ENCODE data around the gene TECR.

TECR gene

GRCh38 chr19:14519860-14520407 is 9.5 kb upstream of the TECR start:
- Histone ChIP-seq H3K4me1 (ENCODE audit: insufficient read depth, low read length, poor library complexity, severe bottlenecking) (peaks cover 60% of the 10 kb centered on the region), H3K9ac (ENCODE audit: low read depth, low read length, poor library complexity, severe bottlenecking) (peak overlapping the region; percentile 75)

GRCh38 chr19:14520543-14520942 is 8.9 kb upstream of the TECR start:
- H3F3A ChIP-seq (ENCODE audit: low read depth): no peaks in the 10 kb centered on the region
- peaks cover 26% of the 10 kb centered on the region for H3K79me2 ChIP-seq (ENCODE audit: insufficient read depth, low read length)
- no peaks in the 10 kb centered on the region for H3K9me3 ChIP-seq (ENCODE audit: insufficient read depth, low read depth, low read length)
- H3K4me2 ChIP-seq (ENCODE audit: low read depth, low read length, poor library complexity, severe bottlenecking): peak overlapping the region; percentile 80
- no peaks in the 10 kb centered on the region for H3K9me2 ChIP-seq (replicated peaks; ENCODE audit: low read depth, low read length)
- H4K20me1 ChIP-seq (ENCODE audit: insufficient read depth, low read length, poor library complexity, severe bottlenecking): peaks cover 21% of the 10 kb centered on the region
- TF ChIP-seq EZH2phosphoT487 (IDR thresholded peaks at IDR 0.05; ENCODE audit: borderline replicate concordance): no peak
- TF ChIP-seq, protein P1, sequence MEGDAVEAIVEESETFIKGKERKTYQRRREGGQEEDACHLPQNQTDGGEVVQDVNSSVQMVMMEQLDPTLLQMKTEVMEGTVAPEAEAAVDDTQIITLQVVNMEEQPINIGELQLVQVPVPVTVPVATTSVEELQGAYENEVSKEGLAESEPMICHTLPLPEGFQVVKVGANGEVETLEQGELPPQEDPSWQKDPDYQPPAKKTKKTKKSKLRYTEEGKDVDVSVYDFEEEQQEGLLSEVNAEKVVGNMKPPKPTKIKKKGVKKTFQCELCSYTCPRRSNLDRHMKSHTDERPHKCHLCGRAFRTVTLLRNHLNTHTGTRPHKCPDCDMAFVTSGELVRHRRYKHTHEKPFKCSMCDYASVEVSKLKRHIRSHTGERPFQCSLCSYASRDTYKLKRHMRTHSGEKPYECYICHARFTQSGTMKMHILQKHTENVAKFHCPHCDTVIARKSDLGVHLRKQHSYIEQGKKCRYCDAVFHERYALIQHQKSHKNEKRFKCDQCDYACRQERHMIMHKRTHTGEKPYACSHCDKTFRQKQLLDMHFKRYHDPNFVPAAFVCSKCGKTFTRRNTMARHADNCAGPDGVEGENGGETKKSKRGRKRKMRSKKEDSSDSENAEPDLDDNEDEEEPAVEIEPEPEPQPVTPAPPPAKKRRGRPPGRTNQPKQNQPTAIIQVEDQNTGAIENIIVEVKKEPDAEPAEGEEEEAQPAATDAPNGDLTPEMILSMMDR (conservative IDR thresholded peaks at IDR 0.05; ENCODE audit: low read length): no peak
- H3K9ac ChIP-seq (ENCODE audit: low read depth, low read length, poor library complexity, severe bottlenecking): peak overlapping the region; percentile 75
- no peak overlapping the region for H3K4me3 ChIP-seq (ENCODE audit: low read length, poor library complexity, severe bottlenecking)
- H2AFZ ChIP-seq (ENCODE audit: low read length): no peak overlapping the region
- H3K36me3 ChIP-seq (ENCODE audit: insufficient read depth, low read length): peaks cover 10% of the 10 kb centered on the region; the same call in 1 of the 2 replicates
- peaks cover 54% of the 10 kb centered on the region for H3K4me1 ChIP-seq (ENCODE audit: insufficient read depth, low read length, poor library complexity, severe bottlenecking)
- H3K27me3 ChIP-seq (ENCODE audit: insufficient read depth, low read length, poor library complexity, severe bottlenecking): no peaks in the 10 kb centered on the region

More at GRCh38 chr19:14519860-14520407, 9.5 kb upstream of the TECR start:
- Histone ChIP-seq H3K4me3 (ENCODE audit: low read length, poor library complexity, severe bottlenecking) (peak overlapping the region; percentile 76), H2AFZ (ENCODE audit: low read length) (no peak overlapping the region), H3K9me3 (ENCODE audit: insufficient read depth, low read depth, low read length) (no peaks in the 10 kb centered on the region), H3F3A (ENCODE audit: low read depth) (no peaks in the 10 kb centered on the region), H3K9me2 (replicated peaks; ENCODE audit: low read depth, low read length) (no peaks in the 10 kb centered on the region), H3K4me2 (ENCODE audit: low read depth, low read length, poor library complexity, severe bottlenecking) (peak overlapping the region; percentile 80), H4K20me1 (ENCODE audit: insufficient read depth, low read length, poor library complexity, severe bottlenecking) (peaks cover 27% of the 10 kb centered on the region), H3K27me3 (ENCODE audit: insufficient read depth, low read length, poor library complexity, severe bottlenecking) (no peaks in the 10 kb centered on the region), H3K36me3 (ENCODE audit: insufficient read depth, low read length) (peaks cover 16% of the 10 kb centered on the region; the same call in 1 of the 2 replicates), H3K79me2 (ENCODE audit: insufficient read depth, low read length) (peaks cover 32% of the 10 kb centered on the region)
- TF ChIP-seq, protein P1 (conservative IDR thresholded peaks at IDR 0.05; ENCODE audit: low read length): no peak
- no peak for TF ChIP-seq EZH2phosphoT487 (IDR thresholded peaks at IDR 0.05; ENCODE audit: borderline replicate concordance)

GRCh38 chr19:14525729-14526128 is 3.7 kb upstream of the TECR start:
- peaks cover 26% of the 10 kb centered on the region for H3K4me1 ChIP-seq (ENCODE audit: insufficient read depth, low read length, poor library complexity, severe bottlenecking)
- H4K20me1 ChIP-seq (ENCODE audit: insufficient read depth, low read length, poor library complexity, severe bottlenecking): peaks cover 9% of the 10 kb centered on the region
- no peaks in the 10 kb centered on the region for H3K27me3 ChIP-seq (ENCODE audit: insufficient read depth, low read length, poor library complexity, severe bottlenecking)
- H3K4me3 ChIP-seq (ENCODE audit: low read length, poor library complexity, severe bottlenecking): no peak overlapping the region
- peaks cover 10% of the 10 kb centered on the region for H3K79me2 ChIP-seq (ENCODE audit: insufficient read depth, low read length)
- no peaks in the 10 kb centered on the region for H3K9me2 ChIP-seq (replicated peaks; ENCODE audit: low read depth, low read length)
- no peak overlapping the region for H2AFZ ChIP-seq (ENCODE audit: low read length)
- no peak overlapping the region for H3K9ac ChIP-seq (ENCODE audit: low read depth, low read length, poor library complexity, severe bottlenecking)
- H3K9me3 ChIP-seq (ENCODE audit: insufficient read depth, low read depth, low read length): no peaks in the 10 kb centered on the region
- TF ChIP-seq, protein P1 (conservative IDR thresholded peaks at IDR 0.05; ENCODE audit: low read length): no peak
- no peak for TF ChIP-seq EZH2phosphoT487 (IDR thresholded peaks at IDR 0.05; ENCODE audit: borderline replicate concordance)
- H3K4me2 ChIP-seq (ENCODE audit: low read depth, low read length, poor library complexity, severe bottlenecking): no peak overlapping the region
- H3K36me3 ChIP-seq (ENCODE audit: insufficient read depth, low read length): no peaks in the 10 kb centered on the region
- no peaks in the 10 kb centered on the region for H3F3A ChIP-seq (ENCODE audit: low read depth)

Measured in Loucy (cell line).